Smooth muscle cell (in vitro differentiated cells): Measurements from ENCODE around the gene WDR64. TPM values are rescaled to one million over a fixed set of nuclear protein-coding genes. Genes with fewer than 3 reads are reported as not detected.
"Not testable (repeated sequence)": the region's sequence is repeated elsewhere in the genome, so short reads cannot be mapped to it uniquely, and the experiment has no call there.

Experiments
- DNase-seq: peaks from one replicate; lab custom pipeline; 2025; ENCODE audit not compliant: unreplicated experiment; lab: John Stamatoyannopoulos, UW
- H2AFZ ChIP-seq: fragments of 200-600 bp; sonication (generic); 2 replicates; pipeline ENCODE4 v1.6.0; 2016; ENCODE audit warnings: antibody characterized with exemption, low read depth, mild to moderate bottlenecking
- H3F3A ChIP-seq: fragments of 200-600 bp; sonication (generic); 2 replicates; pipeline ENCODE4 v1.6.0; 2017; ENCODE audit warnings: antibody characterized with exemption, low read depth
- H3K27ac ChIP-seq: fragments of 200-600 bp; sonication (generic); 2 replicates; pipeline ENCODE4 v1.5.1; 2016; ENCODE audit warnings: low read depth, mild to moderate bottlenecking
- H3K27me3 ChIP-seq: fragments of 200-600 bp; sonication (generic); 2 replicates; pipeline ENCODE4 v1.6.1; 2016; ENCODE audit warnings: low read depth, mild to moderate bottlenecking
- H3K36me3 ChIP-seq: fragments of 200-600 bp; sonication (generic); 2 replicates; pipeline ENCODE4 v1.5.1; 2016; ENCODE audit warnings: low read depth
- H3K4me1 ChIP-seq: fragments of 200-600 bp; sonication (generic); 2 replicates; pipeline ENCODE4 v1.5.1; 2016; ENCODE audit warnings: low read depth
- H3K4me2 ChIP-seq: fragments of 200-600 bp; sonication (generic); 2 replicates; pipeline ENCODE4 v1.6.0; 2016; ENCODE audit warnings: mild to moderate bottlenecking
- H3K4me3 ChIP-seq: fragments of 200-600 bp; sonication (generic); 2 replicates; pipeline ENCODE4 v1.5.1; 2016; ENCODE audit warnings: mild to moderate bottlenecking
- H3K79me2 ChIP-seq: fragments of 200-600 bp; sonication (generic); 2 replicates; pipeline ENCODE4 v1.6.0; 2016; ENCODE audit warnings: low read depth, mild to moderate bottlenecking
- H3K9ac ChIP-seq: fragments of 200-600 bp; sonication (generic); 2 replicates; pipeline ENCODE4 v1.6.0; 2016; ENCODE audit warnings: low read depth
- H3K9me3 ChIP-seq: fragments of 200-600 bp; sonication (generic); replicated peaks from 2 replicates; pipeline ENCODE4 v1.5.1; 2016; ENCODE audit warnings: low read depth
- H4K20me1 ChIP-seq: fragments of 200-600 bp; sonication (generic); 2 replicates; pipeline ENCODE4 v1.6.0; 2016; ENCODE audit warnings: low read depth
- CTCF ChIP-seq: fragments of 200-600 bp; sonication (generic); IDR thresholded peaks from 2 replicates; pipeline ENCODE4 v1.5.1; 2017; ENCODE audit warnings: borderline replicate concordance, mild to moderate bottlenecking, antibody characterized with exemption; ENCODE audit not compliant: insufficient read depth, poor library complexity, severe bottlenecking
- WGBS: methylation state at CpG from one replicate; pipeline ENCODE4 v1.1.7; 2016; ENCODE audit warnings: low lambda C conversion rate; 5-methylcytosine and 5-hydroxymethylcytosine counted together
- polyA plus RNA-seq: library from polyadenylated mRNA; unstranded; fragments of >200 nt; fragmentation: Nextera tagmentation; extraction: Ambion mirVana; gene quantifications from 2 replicates; pipeline ENCODE4 v1.2.1, GENCODE V29; 2016
- total RNA-seq: library from RNA; depleted of rRNA; stranded (reverse); fragments of >200 nt; gene quantifications from 2 replicates; pipeline ENCODE4 v1.2.3, GENCODE V29; 2014

Gene WDR64
- total and polyA plus RNA-seq, 2 experiments from 2014 or later = not detected

GRCh38 chr1:241658081-241658793, 6.2 kb downstream of the WDR64 start:
- no peak for DNase-seq
- no peak overlapping the region for H3K27ac ChIP-seq
- H3F3A ChIP-seq = no peaks in the 10 kb centered on the region
- no peak overlapping the region for H2AFZ ChIP-seq
- no peaks in the 10 kb centered on the region for H3K36me3 ChIP-seq
- TF ChIP-seq CTCF = no peak
- WGBS = 83% methylated on average over 3 of the region's 3 CpGs
- no peaks in the 10 kb centered on the region for H4K20me1 ChIP-seq
- no peaks in the 10 kb centered on the region for H3K9me3 ChIP-seq
- H3K4me1 ChIP-seq = no peaks in the 10 kb centered on the region
- H3K4me3 ChIP-seq = no peak overlapping the region
- H3K9ac ChIP-seq = no peak overlapping the region
- H3K79me2 ChIP-seq = no peaks in the 10 kb centered on the region
- no peaks in the 10 kb centered on the region for H3K27me3 ChIP-seq
- no peak overlapping the region for H3K4me2 ChIP-seq

- DNase-seq, H3K9me3 ChIP-seq, H3K4me2 ChIP-seq, H3K36me3 ChIP-seq, H3K4me3 ChIP-seq, H3K4me1 ChIP-seq, H2AFZ ChIP-seq, H4K20me1 ChIP-seq, H3K9ac ChIP-seq, H3K27me3 ChIP-seq, H3K27ac ChIP-seq, H3K79me2 ChIP-seq, H3F3A ChIP-seq: not testable (repeated sequence)
- WGBS = 95% methylated on average over 2 of the region's 2 CpGs
These were observed 6.9 kb downstream of the WDR64 start for GRCh38 chr1:241659016-241659415.

- Histone ChIP-seq H3K9me3 (no peaks in the 10 kb centered on the region), H3K4me3 (no peak overlapping the region), H3K27ac (no peak overlapping the region), H3F3A (no peaks in the 10 kb centered on the region), H3K79me2 (no peaks in the 10 kb centered on the region), H3K4me2 (no peak overlapping the region), H3K27me3 (no peaks in the 10 kb centered on the region), H3K9ac (no peak overlapping the region), H3K36me3 (no peaks in the 10 kb centered on the region), H4K20me1 (no peaks in the 10 kb centered on the region), H3K4me1 (no peaks in the 10 kb centered on the region), H2AFZ (no peak overlapping the region)
- TF ChIP-seq CTCF = no peak
- 91% methylated on average over 5 of the region's 5 CpGs for WGBS
- DNase-seq = no peak
These were observed 8.4 kb downstream of the WDR64 start for GRCh38 chr1:241660424-241660972.

GRCh38 chr1:241666419-241666818, 14.3 kb downstream of the WDR64 start:
- 86% methylated on average over 3 of the region's 3 CpGs for whole genome bisulfite sequencing
- no peak overlapping the region for H3K4me2 ChIP-seq
- DNase-seq = no peak
- no peaks in the 10 kb centered on the region for H3K9me3 ChIP-seq
- H3K4me1 ChIP-seq = no peaks in the 10 kb centered on the region
- H3K9ac ChIP-seq = no peak overlapping the region
- H3F3A ChIP-seq = no peaks in the 10 kb centered on the region
- no peaks in the 10 kb centered on the region for H4K20me1 ChIP-seq
- TF ChIP-seq CTCF = no peak
- no peak overlapping the region for H3K4me3 ChIP-seq
- no peaks in the 10 kb centered on the region for H3K36me3 ChIP-seq
- H3K27ac ChIP-seq = no peak overlapping the region
- no peaks in the 10 kb centered on the region for H3K79me2 ChIP-seq
- no peaks in the 10 kb centered on the region for H3K27me3 ChIP-seq
- H2AFZ ChIP-seq = no peak overlapping the region
